22Rv1 (cell line): Measurements from ENCODE around the gene PPP1R26.

Experiments
- H3K27ac ChIP-seq: fragments of 450-650 bp; 2 replicates; pipeline ENCODE4 v1.5.1; 2017
- ZFX ChIP-seq: fragments of 450-650 bp; IDR thresholded peaks from 2 replicates; pipeline ENCODE4 v1.6.1; 2017; ENCODE audit warnings: antibody characterized with exemption, borderline replicate concordance
- TF ChIP-seq, protein P1 (sequence below): fragments of 450-650 bp; IDR thresholded peaks from 2 replicates; pipeline ENCODE4 v1.5.1; 2017; ENCODE audit warnings: mild to moderate bottlenecking

PPP1R26 gene

DNA sequence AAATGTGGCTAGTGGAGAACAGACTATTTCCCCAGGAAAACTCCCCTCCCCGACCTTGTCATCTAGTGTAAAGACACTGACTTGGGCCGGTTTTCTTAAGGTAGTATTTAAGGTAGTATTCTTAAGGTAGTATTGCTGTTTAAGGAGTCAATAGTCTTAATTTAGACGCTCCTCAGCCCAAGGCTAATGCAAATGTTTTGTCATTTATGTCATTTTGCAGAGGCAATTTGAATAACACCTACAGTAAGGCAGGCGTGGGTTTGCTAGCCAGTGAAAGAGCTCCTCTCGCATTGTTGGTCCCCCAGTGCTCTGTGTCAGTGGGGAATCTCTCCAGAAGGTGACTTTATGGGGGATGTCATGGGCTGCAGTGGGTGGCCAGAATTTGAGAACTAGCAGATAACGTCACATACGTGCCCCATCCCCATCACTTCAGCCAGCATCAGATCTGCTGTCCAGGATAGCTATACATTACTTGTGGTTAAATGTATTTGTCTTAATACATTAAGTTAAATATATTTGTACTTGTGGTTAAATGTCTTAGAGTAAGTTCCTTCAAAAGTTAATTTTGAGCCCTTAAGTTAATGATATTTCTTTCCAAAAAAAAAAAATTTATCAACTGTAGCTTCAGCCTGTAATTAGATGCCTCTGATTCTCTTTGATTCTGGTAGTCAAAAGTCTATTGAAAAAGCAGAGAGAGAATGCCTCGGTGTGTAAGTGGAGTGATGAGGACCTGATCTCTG is 2.6 kb downstream of the PPP1R26 start:
- no peak for TF ChIP-seq ZFX
- TF ChIP-seq, protein P1, sequence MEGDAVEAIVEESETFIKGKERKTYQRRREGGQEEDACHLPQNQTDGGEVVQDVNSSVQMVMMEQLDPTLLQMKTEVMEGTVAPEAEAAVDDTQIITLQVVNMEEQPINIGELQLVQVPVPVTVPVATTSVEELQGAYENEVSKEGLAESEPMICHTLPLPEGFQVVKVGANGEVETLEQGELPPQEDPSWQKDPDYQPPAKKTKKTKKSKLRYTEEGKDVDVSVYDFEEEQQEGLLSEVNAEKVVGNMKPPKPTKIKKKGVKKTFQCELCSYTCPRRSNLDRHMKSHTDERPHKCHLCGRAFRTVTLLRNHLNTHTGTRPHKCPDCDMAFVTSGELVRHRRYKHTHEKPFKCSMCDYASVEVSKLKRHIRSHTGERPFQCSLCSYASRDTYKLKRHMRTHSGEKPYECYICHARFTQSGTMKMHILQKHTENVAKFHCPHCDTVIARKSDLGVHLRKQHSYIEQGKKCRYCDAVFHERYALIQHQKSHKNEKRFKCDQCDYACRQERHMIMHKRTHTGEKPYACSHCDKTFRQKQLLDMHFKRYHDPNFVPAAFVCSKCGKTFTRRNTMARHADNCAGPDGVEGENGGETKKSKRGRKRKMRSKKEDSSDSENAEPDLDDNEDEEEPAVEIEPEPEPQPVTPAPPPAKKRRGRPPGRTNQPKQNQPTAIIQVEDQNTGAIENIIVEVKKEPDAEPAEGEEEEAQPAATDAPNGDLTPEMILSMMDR = no peak
- H3K27ac ChIP-seq = no peak overlapping the region

DNA sequence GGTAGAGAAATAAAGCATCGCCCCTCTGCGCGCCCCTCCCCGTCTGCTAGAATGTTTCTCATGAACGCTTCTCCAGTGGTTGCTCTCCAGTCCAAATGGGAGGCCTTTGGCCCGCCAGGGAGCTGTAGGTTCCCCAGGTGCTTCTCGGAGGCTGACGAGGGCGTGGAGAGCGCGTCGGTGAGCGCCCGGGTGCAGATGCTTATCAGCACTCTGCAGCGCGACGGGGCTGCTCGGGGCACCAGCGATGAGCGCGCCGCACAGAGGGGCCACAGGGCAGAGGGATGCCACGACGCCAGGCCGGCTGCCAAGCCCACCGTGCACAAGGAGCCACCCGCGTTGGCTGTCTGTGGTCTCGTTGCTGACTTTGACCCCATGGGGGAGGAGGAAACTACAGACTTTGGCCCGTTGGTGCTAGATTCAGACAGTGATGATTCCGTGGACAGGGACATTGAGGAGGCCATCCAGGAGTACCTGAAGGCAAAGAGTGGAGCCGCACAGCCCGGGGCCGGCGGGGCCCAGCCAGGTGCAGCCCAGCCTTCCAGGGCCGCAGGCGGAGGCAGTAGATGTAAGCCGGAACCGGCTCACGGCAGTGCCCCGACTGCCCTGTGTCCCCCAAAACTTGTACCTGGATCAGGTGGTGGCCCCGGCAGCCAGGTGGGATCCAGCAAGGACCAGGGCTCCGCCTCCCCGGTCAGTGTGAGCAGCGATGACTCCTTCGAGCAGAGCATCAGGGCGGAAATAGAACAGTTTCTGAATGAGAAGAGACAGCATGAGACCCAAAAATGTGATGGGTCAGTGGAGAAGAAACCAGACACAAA is 5.1 kb downstream of the PPP1R26 start:
- no peak for TF ChIP-seq ZFX
- H3K27ac ChIP-seq = no peak overlapping the region

DNA sequence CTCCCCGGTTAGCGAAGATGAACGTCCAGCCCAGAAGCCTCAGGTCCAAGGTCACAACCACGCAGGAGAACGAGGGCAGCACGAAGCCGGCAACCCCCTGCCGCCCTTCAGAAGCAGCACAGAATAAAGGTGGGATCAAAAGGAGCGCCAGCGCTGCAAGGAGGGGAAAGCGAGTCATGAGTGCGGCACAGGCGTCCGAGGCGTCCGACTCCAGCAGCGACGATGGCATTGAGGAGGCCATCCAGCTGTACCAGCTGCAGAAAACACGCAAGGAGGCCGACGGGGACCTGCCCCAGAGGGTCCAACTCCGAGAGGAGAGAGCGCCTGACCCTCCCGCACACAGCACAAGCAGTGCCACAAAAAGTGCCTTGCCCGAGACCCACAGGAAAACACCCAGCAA is 5.8 kb downstream of the PPP1R26 start:
- no peak for TF ChIP-seq ZFX
- TF ChIP-seq, protein P1 = no peak
- H3K27ac ChIP-seq = no peak overlapping the region

DNA sequence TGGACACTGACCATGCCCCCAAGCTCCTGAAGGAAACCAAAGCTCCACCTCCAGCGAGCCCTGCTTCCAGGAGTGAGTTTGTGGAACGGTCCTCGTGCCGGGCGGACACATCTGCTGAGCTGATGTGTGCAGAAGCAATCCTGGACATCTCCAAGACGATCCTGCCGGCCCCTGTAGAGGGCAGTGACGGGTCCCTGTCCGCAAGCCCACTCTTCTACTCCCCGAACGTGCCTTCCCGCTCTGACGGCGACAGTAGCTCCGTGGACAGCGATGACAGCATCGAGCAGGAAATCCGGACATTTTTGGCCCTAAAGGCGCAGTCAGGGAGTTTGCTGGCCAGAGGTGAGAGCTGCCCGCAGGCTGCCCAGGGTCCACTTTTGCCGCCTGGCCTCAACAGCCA is 6.2 kb downstream of the PPP1R26 start:
- no peak overlapping the region for H3K27ac ChIP-seq
- TF ChIP-seq, protein P1 = no peak

DNA sequence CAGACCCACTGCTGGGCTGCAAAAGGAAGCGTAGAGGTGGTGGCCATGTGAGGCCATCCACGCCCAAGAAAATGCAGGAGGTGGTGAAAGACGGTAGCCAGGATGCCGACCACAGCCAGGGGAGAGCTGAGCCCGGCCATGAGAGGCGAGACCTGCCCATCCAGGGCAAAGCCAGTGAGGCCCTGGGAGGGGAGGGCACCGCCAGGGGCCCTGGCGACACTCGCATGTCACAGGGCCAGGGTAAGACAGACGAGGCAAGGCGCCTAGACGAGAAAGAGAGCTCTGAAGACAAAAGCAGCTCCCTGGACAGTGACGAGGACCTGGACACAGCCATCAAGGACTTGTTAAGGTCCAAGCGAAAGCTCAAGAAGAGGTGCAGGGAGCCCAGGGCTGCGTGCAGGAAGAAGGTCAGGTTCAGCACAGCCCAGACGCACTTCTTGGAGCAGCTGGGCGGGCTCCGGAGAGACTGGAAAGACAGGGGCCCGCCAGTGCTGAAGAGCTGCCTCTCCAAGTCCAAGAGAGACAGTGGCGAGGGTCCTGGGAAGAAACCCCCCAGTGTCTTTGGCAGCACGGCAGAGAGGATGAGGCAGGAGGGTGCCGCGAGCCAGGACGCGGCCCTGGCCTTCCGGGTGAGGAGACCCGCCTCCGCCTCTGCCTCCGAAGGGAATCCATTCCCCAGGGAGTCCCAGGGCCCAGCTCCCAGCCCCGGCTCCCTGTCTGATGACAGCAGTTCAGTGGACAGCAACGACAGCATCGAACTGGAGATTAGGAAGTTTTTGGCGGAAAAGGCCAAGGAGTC is 6.9 kb downstream of the PPP1R26 start:
- no peak for TF ChIP-seq ZFX
- TF ChIP-seq, protein P1 = no peak
- H3K27ac ChIP-seq = no peak overlapping the region

DNA sequence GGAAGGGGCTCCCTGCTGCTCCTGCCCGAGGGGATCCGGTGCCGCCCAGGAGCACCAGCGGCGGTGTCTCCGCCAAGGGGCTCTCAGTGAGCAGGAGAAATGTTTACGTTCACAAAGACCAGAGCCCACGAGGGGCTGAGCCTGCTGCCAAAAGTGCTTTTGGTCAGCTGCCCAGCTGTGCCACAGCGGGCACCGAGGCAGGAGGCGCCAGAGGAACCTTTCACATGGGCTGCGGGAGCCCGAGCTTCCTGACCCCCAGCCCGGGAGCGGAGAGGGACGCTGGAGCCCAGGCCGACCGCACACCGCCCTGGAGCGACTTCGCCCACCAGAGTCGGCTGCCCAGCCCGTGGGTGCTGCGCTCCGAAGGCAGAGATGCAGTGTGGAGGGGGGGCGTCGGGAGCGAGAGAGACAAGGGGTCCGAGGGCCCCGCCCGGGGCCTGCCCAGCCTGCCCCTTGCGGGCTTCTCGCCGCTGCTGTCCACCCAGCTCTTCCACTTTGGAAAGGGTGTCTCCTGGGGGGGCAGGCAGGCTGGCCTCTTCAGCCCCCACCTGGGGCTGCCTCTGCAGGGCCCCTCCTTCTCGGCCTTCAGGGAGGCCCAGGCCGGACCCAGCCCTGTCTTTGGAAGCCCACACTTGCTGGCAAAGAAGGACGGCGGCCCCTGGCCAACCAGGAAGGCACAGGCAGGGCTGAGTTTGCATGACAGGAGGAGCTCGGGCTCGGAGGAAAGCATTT is 7.9 kb downstream of the PPP1R26 start:
- TF ChIP-seq ZFX = no peak
- TF ChIP-seq, protein P1 = no peak
- H3K27ac ChIP-seq = no peak overlapping the region

DNA sequence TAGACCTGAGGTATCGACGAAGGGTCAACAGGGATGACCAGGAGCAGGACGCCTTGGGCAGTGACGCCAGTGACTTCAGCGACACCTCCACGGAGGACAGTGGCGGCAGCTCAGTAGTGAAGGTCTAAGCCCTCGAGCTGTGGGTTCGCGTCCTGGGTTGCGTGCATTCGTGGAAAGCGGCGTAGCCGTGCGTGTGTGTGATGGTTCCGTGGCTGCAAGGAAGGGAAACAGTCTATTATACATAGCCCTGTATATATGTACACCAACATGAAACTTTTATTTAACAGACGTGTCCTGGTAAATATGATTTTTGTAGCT is 8.4 kb downstream of the PPP1R26 start:
- TF ChIP-seq, protein P1 = no peak
- TF ChIP-seq ZFX = no peak
- H3K27ac ChIP-seq = no peak overlapping the region
